ENCODE measurements around the gene PLXDC2. TPM values are rescaled to one million over a fixed set of nuclear protein-coding genes. Genes with fewer than 3 reads are reported as not detected.

The PLXDC2 gene
- total and polyA plus RNA-seq, 2 experiments from 2014 or later, result 13.5 to 19.4 TPM

DNA sequence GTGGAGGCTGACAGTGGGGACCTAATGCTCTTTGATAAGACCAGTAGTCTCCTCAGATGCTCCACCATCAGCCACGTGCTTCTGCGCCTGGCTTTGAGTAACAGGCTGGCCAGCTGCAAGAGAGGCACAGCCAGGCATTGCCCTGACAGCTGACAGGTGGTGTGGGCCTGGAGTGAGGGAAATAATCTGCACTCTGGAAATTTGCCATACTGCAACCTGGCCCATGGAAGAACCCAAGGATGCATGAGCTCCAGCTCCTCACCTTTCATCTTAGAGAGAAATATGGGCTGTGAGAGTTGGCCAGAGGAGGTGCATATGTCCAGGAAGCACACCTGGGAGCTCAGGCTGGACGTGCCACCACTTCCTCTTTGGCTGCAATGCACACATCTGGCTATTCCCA lies 118.9 kb downstream of the PLXDC2 start:
- peaks cover 54% of the 10 kb centered on the region for H3K79me2 ChIP-seq (replicated peaks; ENCODE audit: insufficient read depth)
- H4K20me1 ChIP-seq (replicated peaks; ENCODE audit: insufficient read depth), result no peaks in the 10 kb centered on the region; the same call in 1 of the 2 replicates
- H3K27ac Mint-ChIP-seq, result no peak overlapping the region
- H3K4me3 ChIP-seq, result no peak overlapping the region
- no peak overlapping the region for H2AFZ ChIP-seq
- no peaks in the 10 kb centered on the region for H3K27me3 ChIP-seq (ENCODE audit: insufficient read depth)
- no peaks in the 10 kb centered on the region for H3K36me3 ChIP-seq (ENCODE audit: insufficient read depth)
- H3K27ac ChIP-seq (ENCODE audit: low read depth), result no peak overlapping the region
- ATAC-seq (no peak), DNase-seq (ENCODE audit: low spot score) (no peak)
- peaks cover 12% of the 10 kb centered on the region for H3K9me2 ChIP-seq (ENCODE audit: insufficient read depth)
- H3K4me2 ChIP-seq, result no peak overlapping the region
- peaks cover 37% of the 10 kb centered on the region for H3K4me1 Mint-ChIP-seq
- 0 out of 3 replicates have a peak, but pooled peaks cover 5% of the 10 kb centered on the region for H3K36me3 Mint-ChIP-seq (ENCODE audit: low read depth)
- no peaks in the 10 kb centered on the region for H3K9me3 Mint-ChIP-seq
- peaks cover 4% of the 10 kb centered on the region for H3K27me3 Mint-ChIP-seq (ENCODE audit: insufficient read depth, low read depth, poor library complexity)
- H3K4me3 Mint-ChIP-seq, result no peak overlapping the region
- H3K4me1 ChIP-seq (ENCODE audit: insufficient read depth), result peaks cover 17% of the 10 kb centered on the region
- TF ChIP-seq, protein P1, sequence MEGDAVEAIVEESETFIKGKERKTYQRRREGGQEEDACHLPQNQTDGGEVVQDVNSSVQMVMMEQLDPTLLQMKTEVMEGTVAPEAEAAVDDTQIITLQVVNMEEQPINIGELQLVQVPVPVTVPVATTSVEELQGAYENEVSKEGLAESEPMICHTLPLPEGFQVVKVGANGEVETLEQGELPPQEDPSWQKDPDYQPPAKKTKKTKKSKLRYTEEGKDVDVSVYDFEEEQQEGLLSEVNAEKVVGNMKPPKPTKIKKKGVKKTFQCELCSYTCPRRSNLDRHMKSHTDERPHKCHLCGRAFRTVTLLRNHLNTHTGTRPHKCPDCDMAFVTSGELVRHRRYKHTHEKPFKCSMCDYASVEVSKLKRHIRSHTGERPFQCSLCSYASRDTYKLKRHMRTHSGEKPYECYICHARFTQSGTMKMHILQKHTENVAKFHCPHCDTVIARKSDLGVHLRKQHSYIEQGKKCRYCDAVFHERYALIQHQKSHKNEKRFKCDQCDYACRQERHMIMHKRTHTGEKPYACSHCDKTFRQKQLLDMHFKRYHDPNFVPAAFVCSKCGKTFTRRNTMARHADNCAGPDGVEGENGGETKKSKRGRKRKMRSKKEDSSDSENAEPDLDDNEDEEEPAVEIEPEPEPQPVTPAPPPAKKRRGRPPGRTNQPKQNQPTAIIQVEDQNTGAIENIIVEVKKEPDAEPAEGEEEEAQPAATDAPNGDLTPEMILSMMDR (conservative IDR thresholded peaks at IDR 0.05; ENCODE audit: low read depth in 2 of 2), result no peak
- no peaks in the 10 kb centered on the region for H3F3A ChIP-seq (replicated peaks; ENCODE audit: low read depth)

- Histone ChIP-seq H3K36me3 (ENCODE audit: insufficient read depth) (no peaks in the 10 kb centered on the region), H3K9me2 (ENCODE audit: insufficient read depth) (peaks cover 12% of the 10 kb centered on the region), H3K27me3 (ENCODE audit: insufficient read depth) (no peaks in the 10 kb centered on the region), H4K20me1 (replicated peaks; ENCODE audit: insufficient read depth) (no peaks in the 10 kb centered on the region; the same call in 1 of the 2 replicates), H3K79me2 (replicated peaks; ENCODE audit: insufficient read depth) (peaks cover 55% of the 10 kb centered on the region), H3K4me3 (no peak overlapping the region), H2AFZ (no peak overlapping the region), H3K4me2 (no peak overlapping the region), H3K27ac (ENCODE audit: low read depth) (no peak overlapping the region), H3F3A (replicated peaks; ENCODE audit: low read depth) (no peaks in the 10 kb centered on the region), H3K4me1 (ENCODE audit: insufficient read depth) (peaks cover 17% of the 10 kb centered on the region)
- Mint-ChIP-seq H3K36me3 (ENCODE audit: low read depth) (0 out of 3 replicates have a peak, but pooled peaks cover 5% of the 10 kb centered on the region), H3K4me1 (peaks cover 37% of the 10 kb centered on the region), H3K9me3 (no peaks in the 10 kb centered on the region), H3K27me3 (ENCODE audit: insufficient read depth, low read depth, poor library complexity) (peaks cover 4% of the 10 kb centered on the region), H3K4me3 (no peak overlapping the region), H3K27ac (no peak overlapping the region)
- ATAC-seq (no peak), DNase-seq (ENCODE audit: low spot score) (no peak)
- TF ChIP-seq STAT1 (IDR thresholded peaks at IDR 0.05; ENCODE audit: unreplicated experiment), result no peak
- no peak for TF ChIP-seq ZNF331 (CRISPR knock-in tag; IDR thresholded peaks at IDR 0.05; ENCODE audit: low read depth)
- TF ChIP-seq ZNF114 (CRISPR knock-in tag; IDR thresholded peaks at IDR 0.05), result no peak
- TF ChIP-seq CREB1 (CRISPR knock-in tag; IDR thresholded peaks at IDR 0.05; ENCODE audit: low read depth), result no peak
- no peak for TF ChIP-seq NANOG (IDR thresholded peaks at IDR 0.05; ENCODE audit: borderline replicate concordance)
- TF ChIP-seq EZH2phosphoT487 (IDR thresholded peaks at IDR 0.05; ENCODE audit: unreplicated experiment), result no peak
Measured at GRCh38 chr10:19936289-19936688, 120.1 kb downstream of the PLXDC2 start.

DNA sequence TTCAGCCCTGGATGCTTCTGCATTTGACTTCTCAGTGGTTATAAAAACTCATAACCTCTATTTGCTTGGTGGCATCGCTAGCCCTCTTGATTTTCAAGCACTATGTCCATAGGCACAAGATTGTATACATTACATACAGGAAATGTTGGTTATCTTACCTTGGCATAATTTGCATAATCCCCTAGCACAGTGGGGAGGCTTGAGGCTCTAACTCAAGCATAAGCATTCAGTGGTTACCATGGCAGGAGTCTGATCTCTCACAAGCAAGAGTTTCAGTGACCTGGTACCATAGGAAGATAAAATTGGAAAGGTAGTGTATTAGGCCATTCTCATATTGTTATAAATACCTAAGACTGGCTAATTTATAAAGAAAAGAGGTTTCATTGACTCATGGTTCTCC lies 121.8 kb downstream of the PLXDC2 start:
- H3K27me3 ChIP-seq (ENCODE audit: insufficient read depth), result no peaks in the 10 kb centered on the region
- no peaks in the 10 kb centered on the region for H3K9me3 Mint-ChIP-seq
- H3K27ac ChIP-seq (ENCODE audit: low read depth), result no peak overlapping the region
- no peak overlapping the region for H3K27ac Mint-ChIP-seq
- no peak overlapping the region for H3K4me2 ChIP-seq
- H3K36me3 Mint-ChIP-seq (ENCODE audit: low read depth), result no peaks in the 10 kb centered on the region
- H3K4me3 ChIP-seq, result no peak overlapping the region
- no peaks in the 10 kb centered on the region for H3K27me3 Mint-ChIP-seq (ENCODE audit: insufficient read depth, low read depth, poor library complexity)
- H3K79me2 ChIP-seq (replicated peaks; ENCODE audit: insufficient read depth), result peaks cover 55% of the 10 kb centered on the region
- H4K20me1 ChIP-seq (replicated peaks; ENCODE audit: insufficient read depth), result no peaks in the 10 kb centered on the region
- DNase-seq (ENCODE audit: low spot score) (no peak), ATAC-seq (peak; percentile 58; the same call in 2 of the 3 replicates)
- H3K36me3 ChIP-seq (ENCODE audit: insufficient read depth), result no peaks in the 10 kb centered on the region
- H2AFZ ChIP-seq, result no peak overlapping the region
- peaks cover 19% of the 10 kb centered on the region for H3K4me1 ChIP-seq (ENCODE audit: insufficient read depth)
- H3K4me3 Mint-ChIP-seq, result no peak overlapping the region
- peaks cover 32% of the 10 kb centered on the region for H3K4me1 Mint-ChIP-seq
- no peaks in the 10 kb centered on the region for H3F3A ChIP-seq (replicated peaks; ENCODE audit: low read depth)
- H3K9me2 ChIP-seq (ENCODE audit: insufficient read depth), result peaks cover 12% of the 10 kb centered on the region
- TF ChIP-seq, protein P2, sequence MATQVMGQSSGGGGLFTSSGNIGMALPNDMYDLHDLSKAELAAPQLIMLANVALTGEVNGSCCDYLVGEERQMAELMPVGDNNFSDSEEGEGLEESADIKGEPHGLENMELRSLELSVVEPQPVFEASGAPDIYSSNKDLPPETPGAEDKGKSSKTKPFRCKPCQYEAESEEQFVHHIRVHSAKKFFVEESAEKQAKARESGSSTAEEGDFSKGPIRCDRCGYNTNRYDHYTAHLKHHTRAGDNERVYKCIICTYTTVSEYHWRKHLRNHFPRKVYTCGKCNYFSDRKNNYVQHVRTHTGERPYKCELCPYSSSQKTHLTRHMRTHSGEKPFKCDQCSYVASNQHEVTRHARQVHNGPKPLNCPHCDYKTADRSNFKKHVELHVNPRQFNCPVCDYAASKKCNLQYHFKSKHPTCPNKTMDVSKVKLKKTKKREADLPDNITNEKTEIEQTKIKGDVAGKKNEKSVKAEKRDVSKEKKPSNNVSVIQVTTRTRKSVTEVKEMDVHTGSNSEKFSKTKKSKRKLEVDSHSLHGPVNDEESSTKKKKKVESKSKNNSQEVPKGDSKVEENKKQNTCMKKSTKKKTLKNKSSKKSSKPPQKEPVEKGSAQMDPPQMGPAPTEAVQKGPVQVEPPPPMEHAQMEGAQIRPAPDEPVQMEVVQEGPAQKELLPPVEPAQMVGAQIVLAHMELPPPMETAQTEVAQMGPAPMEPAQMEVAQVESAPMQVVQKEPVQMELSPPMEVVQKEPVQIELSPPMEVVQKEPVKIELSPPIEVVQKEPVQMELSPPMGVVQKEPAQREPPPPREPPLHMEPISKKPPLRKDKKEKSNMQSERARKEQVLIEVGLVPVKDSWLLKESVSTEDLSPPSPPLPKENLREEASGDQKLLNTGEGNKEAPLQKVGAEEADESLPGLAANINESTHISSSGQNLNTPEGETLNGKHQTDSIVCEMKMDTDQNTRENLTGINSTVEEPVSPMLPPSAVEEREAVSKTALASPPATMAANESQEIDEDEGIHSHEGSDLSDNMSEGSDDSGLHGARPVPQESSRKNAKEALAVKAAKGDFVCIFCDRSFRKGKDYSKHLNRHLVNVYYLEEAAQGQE (IDR thresholded peaks at IDR 0.05; ENCODE audit: unreplicated experiment), result no peak
- TF ChIP-seq, protein P1 (conservative IDR thresholded peaks at IDR 0.05; ENCODE audit: low read depth in 2 of 2), result no peak
- TF ChIP-seq EZH2 (IDR thresholded peaks at IDR 0.05; ENCODE audit: low read depth, unreplicated experiment) (no peak), ZNF114 (CRISPR knock-in tag; IDR thresholded peaks at IDR 0.05) (no peak), POLR2AphosphoS5 (IDR thresholded peaks at IDR 0.05; ENCODE audit: low read depth) (no peak), EZH2phosphoT487 (IDR thresholded peaks at IDR 0.05; ENCODE audit: unreplicated experiment) (no peak), CREB1 (CRISPR knock-in tag; IDR thresholded peaks at IDR 0.05; ENCODE audit: low read depth) (no peak)
